ENCODE results near the gene SPATA13.

The SPATA13 gene

DNA sequence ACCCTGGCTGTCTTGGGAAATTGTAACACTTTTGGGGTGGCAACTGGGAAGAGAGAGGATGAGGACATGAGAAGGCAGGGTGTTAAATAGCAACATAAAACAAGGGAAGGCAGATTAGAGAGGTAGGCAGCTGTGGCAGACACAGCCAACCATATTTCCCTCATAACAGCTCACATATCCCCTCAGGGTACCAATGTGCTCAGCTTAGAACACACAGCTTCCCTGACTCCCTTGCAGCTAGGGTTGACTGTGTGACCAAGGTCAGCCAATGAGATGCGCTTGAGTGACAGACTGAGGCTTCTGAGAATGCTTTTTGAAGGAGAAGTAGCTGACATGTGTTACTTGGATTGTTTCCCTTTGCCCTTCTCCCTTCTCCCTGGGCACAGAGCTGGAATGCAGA lies 28.8 kb upstream of the SPATA13 start:
- no peak for TF ChIP-seq ARNTL (CRISPR knock-in tag; IDR thresholded peaks at IDR 0.05; ENCODE audit: borderline replicate concordance, low read depth)
- TF ChIP-seq, protein P1, sequence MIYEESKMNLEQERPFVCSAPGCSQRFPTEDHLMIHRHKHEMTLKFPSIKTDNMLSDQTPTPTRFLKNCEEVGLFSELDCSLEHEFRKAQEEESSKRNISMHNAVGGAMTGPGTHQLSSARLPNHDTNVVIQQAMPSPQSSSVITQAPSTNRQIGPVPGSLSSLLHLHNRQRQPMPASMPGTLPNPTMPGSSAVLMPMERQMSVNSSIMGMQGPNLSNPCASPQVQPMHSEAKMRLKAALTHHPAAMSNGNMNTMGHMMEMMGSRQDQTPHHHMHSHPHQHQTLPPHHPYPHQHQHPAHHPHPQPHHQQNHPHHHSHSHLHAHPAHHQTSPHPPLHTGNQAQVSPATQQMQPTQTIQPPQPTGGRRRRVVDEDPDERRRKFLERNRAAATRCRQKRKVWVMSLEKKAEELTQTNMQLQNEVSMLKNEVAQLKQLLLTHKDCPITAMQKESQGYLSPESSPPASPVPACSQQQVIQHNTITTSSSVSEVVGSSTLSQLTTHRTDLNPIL (CRISPR knock-in tag; IDR thresholded peaks at IDR 0.05; ENCODE audit: low read depth) = no peak
- TF ChIP-seq, protein P2, sequence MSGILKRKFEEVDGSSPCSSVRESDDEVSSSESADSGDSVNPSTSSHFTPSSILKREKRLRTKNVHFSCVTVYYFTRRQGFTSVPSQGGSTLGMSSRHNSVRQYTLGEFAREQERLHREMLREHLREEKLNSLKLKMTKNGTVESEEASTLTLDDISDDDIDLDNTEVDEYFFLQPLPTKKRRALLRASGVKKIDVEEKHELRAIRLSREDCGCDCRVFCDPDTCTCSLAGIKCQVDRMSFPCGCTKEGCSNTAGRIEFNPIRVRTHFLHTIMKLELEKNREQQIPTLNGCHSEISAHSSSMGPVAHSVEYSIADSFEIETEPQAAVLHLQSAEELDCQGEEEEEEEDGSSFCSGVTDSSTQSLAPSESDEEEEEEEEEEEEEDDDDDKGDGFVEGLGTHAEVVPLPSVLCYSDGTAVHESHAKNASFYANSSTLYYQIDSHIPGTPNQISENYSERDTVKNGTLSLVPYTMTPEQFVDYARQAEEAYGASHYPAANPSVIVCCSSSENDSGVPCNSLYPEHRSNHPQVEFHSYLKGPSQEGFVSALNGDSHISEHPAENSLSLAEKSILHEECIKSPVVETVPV (CRISPR knock-in tag; IDR thresholded peaks at IDR 0.05) = no peak
- ATAC-seq = no peak

DNA sequence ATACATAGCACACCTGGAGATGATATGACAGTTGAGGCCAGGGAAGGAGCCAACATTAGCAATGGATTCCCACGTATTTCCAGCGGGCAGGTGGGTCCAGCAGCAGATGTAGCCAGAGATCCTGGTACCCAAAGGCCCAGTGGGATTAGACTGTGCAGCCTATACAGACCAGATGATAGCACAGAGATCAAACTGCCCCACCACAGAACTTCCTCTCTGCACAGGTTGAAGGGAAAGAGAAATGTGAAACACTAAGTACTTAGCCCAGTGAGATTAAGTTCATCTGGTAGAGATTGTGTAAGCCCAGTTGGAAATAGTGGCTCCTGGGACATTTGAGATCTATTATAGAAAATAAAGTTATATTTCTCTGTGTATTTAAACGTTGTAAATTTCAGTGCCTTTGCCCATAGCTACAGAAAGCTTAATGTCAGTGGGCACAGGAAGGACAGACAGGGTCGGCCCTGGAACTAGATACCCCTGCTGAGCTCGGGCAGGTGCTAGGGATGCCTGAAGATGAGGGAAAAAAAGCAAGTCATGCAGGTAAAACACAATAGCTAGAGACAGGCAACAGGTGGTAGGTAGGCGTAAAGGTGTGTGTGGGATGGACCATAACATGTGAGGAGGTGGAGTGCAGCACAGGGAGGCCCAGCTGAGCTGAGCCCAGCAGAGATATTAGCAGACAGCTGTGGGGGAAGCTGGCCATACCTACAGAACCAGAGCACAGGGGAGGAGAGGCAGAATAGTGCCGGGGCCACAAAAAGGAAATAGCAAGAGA lies 27.3 kb upstream of the SPATA13 start:
- ATAC-seq = no peak
- TF ChIP-seq ESRRG (CRISPR knock-in tag; IDR thresholded peaks at IDR 0.05) = no peak
- no peak for TF ChIP-seq ZFP3 (CRISPR knock-in tag; IDR thresholded peaks at IDR 0.05)
- no peak for TF ChIP-seq ZC3H10 (CRISPR knock-in tag; IDR thresholded peaks at IDR 0.05)
- TF ChIP-seq ARNTL (CRISPR knock-in tag; IDR thresholded peaks at IDR 0.05; ENCODE audit: borderline replicate concordance, low read depth) = no peak
- TF ChIP-seq, protein P3, sequence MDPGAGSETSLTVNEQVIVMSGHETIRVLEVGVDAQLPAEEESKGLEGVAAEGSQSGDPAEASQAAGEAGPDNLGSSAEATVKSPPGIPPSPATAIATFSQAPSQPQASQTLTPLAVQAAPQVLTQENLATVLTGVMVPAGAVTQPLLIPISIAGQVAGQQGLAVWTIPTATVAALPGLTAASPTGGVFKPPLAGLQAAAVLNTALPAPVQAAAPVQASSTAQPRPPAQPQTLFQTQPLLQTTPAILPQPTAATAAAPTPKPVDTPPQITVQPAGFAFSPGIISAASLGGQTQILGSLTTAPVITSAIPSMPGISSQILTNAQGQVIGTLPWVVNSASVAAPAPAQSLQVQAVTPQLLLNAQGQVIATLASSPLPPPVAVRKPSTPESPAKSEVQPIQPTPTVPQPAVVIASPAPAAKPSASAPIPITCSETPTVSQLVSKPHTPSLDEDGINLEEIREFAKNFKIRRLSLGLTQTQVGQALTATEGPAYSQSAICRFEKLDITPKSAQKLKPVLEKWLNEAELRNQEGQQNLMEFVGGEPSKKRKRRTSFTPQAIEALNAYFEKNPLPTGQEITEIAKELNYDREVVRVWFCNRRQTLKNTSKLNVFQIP (CRISPR knock-in tag; IDR thresholded peaks at IDR 0.05; ENCODE audit: borderline replicate concordance, low read depth) = no peak
- TF ChIP-seq CSDC2 (CRISPR knock-in tag; IDR thresholded peaks at IDR 0.05) = no peak
- TF ChIP-seq OSR1 (CRISPR knock-in tag; IDR thresholded peaks at IDR 0.05) = no peak
- TF ChIP-seq TCF4 (CRISPR knock-in tag; IDR thresholded peaks at IDR 0.05; ENCODE audit: borderline replicate concordance) = no peak
- TF ChIP-seq ZFP30 (CRISPR knock-in tag; IDR thresholded peaks at IDR 0.05) = no peak
- TF ChIP-seq, protein P1 (CRISPR knock-in tag; IDR thresholded peaks at IDR 0.05; ENCODE audit: low read depth) = no peak
- TF ChIP-seq ZNF70 (CRISPR knock-in tag; IDR thresholded peaks at IDR 0.05) = no peak
- TF ChIP-seq, protein P4, sequence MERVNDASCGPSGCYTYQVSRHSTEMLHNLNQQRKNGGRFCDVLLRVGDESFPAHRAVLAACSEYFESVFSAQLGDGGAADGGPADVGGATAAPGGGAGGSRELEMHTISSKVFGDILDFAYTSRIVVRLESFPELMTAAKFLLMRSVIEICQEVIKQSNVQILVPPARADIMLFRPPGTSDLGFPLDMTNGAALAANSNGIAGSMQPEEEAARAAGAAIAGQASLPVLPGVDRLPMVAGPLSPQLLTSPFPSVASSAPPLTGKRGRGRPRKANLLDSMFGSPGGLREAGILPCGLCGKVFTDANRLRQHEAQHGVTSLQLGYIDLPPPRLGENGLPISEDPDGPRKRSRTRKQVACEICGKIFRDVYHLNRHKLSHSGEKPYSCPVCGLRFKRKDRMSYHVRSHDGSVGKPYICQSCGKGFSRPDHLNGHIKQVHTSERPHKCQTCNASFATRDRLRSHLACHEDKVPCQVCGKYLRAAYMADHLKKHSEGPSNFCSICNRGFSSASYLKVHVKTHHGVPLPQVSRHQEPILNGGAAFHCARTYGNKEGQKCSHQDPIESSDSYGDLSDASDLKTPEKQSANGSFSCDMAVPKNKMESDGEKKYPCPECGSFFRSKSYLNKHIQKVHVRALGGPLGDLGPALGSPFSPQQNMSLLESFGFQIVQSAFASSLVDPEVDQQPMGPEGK (CRISPR knock-in tag; IDR thresholded peaks at IDR 0.05; ENCODE audit: borderline replicate concordance) = no peak
- no peak for TF ChIP-seq BACH2 (CRISPR knock-in tag; IDR thresholded peaks at IDR 0.05; ENCODE audit: borderline replicate concordance)
- no peak for TF ChIP-seq ZNF8 (CRISPR knock-in tag; IDR thresholded peaks at IDR 0.05)
- TF ChIP-seq SNAI2 (CRISPR knock-in tag; IDR thresholded peaks at IDR 0.05) = no peak
- TF ChIP-seq, protein P5, sequence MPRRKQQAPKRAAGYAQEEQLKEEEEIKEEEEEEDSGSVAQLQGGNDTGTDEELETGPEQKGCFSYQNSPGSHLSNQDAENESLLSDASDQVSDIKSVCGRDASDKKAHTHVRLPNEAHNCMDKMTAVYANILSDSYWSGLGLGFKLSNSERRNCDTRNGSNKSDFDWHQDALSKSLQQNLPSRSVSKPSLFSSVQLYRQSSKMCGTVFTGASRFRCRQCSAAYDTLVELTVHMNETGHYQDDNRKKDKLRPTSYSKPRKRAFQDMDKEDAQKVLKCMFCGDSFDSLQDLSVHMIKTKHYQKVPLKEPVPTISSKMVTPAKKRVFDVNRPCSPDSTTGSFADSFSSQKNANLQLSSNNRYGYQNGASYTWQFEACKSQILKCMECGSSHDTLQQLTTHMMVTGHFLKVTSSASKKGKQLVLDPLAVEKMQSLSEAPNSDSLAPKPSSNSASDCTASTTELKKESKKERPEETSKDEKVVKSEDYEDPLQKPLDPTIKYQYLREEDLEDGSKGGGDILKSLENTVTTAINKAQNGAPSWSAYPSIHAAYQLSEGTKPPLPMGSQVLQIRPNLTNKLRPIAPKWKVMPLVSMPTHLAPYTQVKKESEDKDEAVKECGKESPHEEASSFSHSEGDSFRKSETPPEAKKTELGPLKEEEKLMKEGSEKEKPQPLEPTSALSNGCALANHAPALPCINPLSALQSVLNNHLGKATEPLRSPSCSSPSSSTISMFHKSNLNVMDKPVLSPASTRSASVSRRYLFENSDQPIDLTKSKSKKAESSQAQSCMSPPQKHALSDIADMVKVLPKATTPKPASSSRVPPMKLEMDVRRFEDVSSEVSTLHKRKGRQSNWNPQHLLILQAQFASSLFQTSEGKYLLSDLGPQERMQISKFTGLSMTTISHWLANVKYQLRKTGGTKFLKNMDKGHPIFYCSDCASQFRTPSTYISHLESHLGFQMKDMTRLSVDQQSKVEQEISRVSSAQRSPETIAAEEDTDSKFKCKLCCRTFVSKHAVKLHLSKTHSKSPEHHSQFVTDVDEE (CRISPR knock-in tag; IDR thresholded peaks at IDR 0.05) = no peak
- TF ChIP-seq, protein P2 (CRISPR knock-in tag; IDR thresholded peaks at IDR 0.05) = no peak
- TF ChIP-seq TOX (CRISPR knock-in tag; IDR thresholded peaks at IDR 0.05; ENCODE audit: borderline replicate concordance) = no peak

Data from SK-N-SH treated with all-trans-retinoic acid at 6 μM for 48 hours (cell line).